GM18526 (cell line): ENCODE results near the gene ATOH8.

Source experiments
- POLR2A ChIP-seq: IDR thresholded peaks from 3 replicates; pipeline ENCODE4 v1.6.1; 2011; ENCODE audit not compliant: insufficient read length; ENCODE audit errors: extremely low read depth

ATOH8 gene

GRCh38 chr2:85756822-85757435 lies 3.1 kb downstream of the ATOH8 start:
- no peak for TF ChIP-seq POLR2A

- no peak for TF ChIP-seq POLR2A
These were observed 4.1 kb downstream of the ATOH8 start for GRCh38 chr2:85757860-85758259.

- TF ChIP-seq POLR2A, result no peak
These were observed 4.8 kb downstream of the ATOH8 start for GRCh38 chr2:85758361-85759256.

GRCh38 chr2:85759257-85759613 lies 5.4 kb downstream of the ATOH8 start:
- no peak for TF ChIP-seq POLR2A

- TF ChIP-seq POLR2A, result no peak
These were observed 6.6 kb downstream of the ATOH8 start for GRCh38 chr2:85760371-85760770.

- TF ChIP-seq POLR2A, result no peak
These were observed 7.1 kb downstream of the ATOH8 start for GRCh38 chr2:85760872-85761271.

- TF ChIP-seq POLR2A, result no peak
These were observed 7.7 kb downstream of the ATOH8 start for GRCh38 chr2:85761512-85761944.

GRCh38 chr2:85761946-85762345 lies 8.2 kb downstream of the ATOH8 start:
- TF ChIP-seq POLR2A, result no peak

GRCh38 chr2:85763132-85763531 lies 9.3 kb downstream of the ATOH8 start:
- no peak for TF ChIP-seq POLR2A

- no peak for TF ChIP-seq POLR2A
These were observed 10.0 kb downstream of the ATOH8 start for GRCh38 chr2:85763831-85764230.

- no peak for TF ChIP-seq POLR2A
These were observed 11.4 kb downstream of the ATOH8 start for GRCh38 chr2:85765081-85765731.

GRCh38 chr2:85766229-85766628 lies 12.4 kb downstream of the ATOH8 start:
- TF ChIP-seq POLR2A, result no peak

- no peak for TF ChIP-seq POLR2A
These were observed 14.2 kb downstream of the ATOH8 start for GRCh38 chr2:85767803-85768665.

- TF ChIP-seq POLR2A, result no peak
These were observed 14.9 kb downstream of the ATOH8 start for GRCh38 chr2:85768713-85769112.
